A549 (cell line): ENCODE measurements around the gene MEF2B. TPM values are rescaled to one million over a fixed set of nuclear protein-coding genes. Genes with fewer than 3 reads are reported as not detected.

Experiments
- ATAC-seq, 2 experiments: fragments of 200-7000 bp in 1 of 2; fragments of >200 bp in 1 of 2; cut with Nextera tagmentation in 1 of 2; cut with Tn5 transposase in 1 of 2; 3 replicates each; pipeline versions ENCODE4 v1.8.0 to v1.9.1; 2018 to 2020; ENCODE audit warnings: mild to moderate bottlenecking in 1 of 2, moderate library complexity in 1 of 2
- CTCF ChIA-PET: fragments of 300-600 bp; sonication (Branson Sonifier 250); formaldehyde crosslinking; extraction: SDS; loops from one replicate; lab custom pipeline; 2021; ENCODE audit warnings: antibody characterized with exemption, inconsistent platforms; lab: Yijun Ruan, JAX
- POLR2A ChIA-PET: fragments of 350-600 bp; formaldehyde crosslinking; extraction: SDS; loops from one replicate; lab custom pipeline; 2021; ENCODE audit warnings: antibody characterized with exemption, inconsistent platforms; lab: Yijun Ruan, JAX
- DNase-seq, 2 experiments: peaks; one replicate each; pipeline versions ENCODE4 v3.0.0 to v3.0.0-alpha.2; 2011 to 2016; ENCODE audit warnings: low read depth in 1 of 2, low spot score in 1 of 2
- FAIRE-seq: peaks from 2 replicates; lab custom pipeline; 2011; peaks lifted over from hg19 to GRCh38; lab: Jason Lieb, UNC
- H3K27ac ChIP-seq, 2 experiments: fragments of >200 bp; sonication (Bioruptor Twin); formaldehyde crosslinking; 3 replicates each; pipeline ENCODE4 v1.5.1; 2016 to 2017
- H3K4me1 ChIP-seq: fragments of >200 bp; sonication (Bioruptor Twin); formaldehyde crosslinking; 3 replicates; pipeline ENCODE4 v1.6.1; 2016
- H3K4me2 ChIP-seq: fragments of >200 bp; sonication (Bioruptor Twin); formaldehyde crosslinking; 3 replicates; pipeline ENCODE4 v1.6.1; 2016
- H3K4me3 ChIP-seq: fragments of >200 bp; sonication (Bioruptor Twin); formaldehyde crosslinking; 3 replicates; pipeline ENCODE4 v1.5.1; 2016
- H3K9me3 ChIP-seq: fragments of >200 bp; sonication (Bioruptor Twin); formaldehyde crosslinking; 3 replicates; pipeline ENCODE4 v1.6.1; 2016
- BHLHE40 ChIP-seq: IDR thresholded peaks from 2 replicates; pipeline ENCODE4 v1.6.1; 2012; ENCODE audit warnings: low read depth, low read length, inconsistent platforms
- CBX8 ChIP-seq: fragments of 200-600 bp; sonication (generic); IDR thresholded peaks from 2 replicates; pipeline ENCODE4 v1.6.1; 2016
- EHF ChIP-seq: fragments of 250-450 bp; sonication (Bioruptor Pico); IDR thresholded peaks from 2 replicates; pipeline ENCODE4 v1.5.0; 2020; ENCODE audit warnings: mild to moderate bottlenecking
- ESRRA ChIP-seq: fragments of 150-350 bp; IDR thresholded peaks from 2 replicates; pipeline ENCODE4 v1.6.1; 2014; ENCODE audit warnings: mild to moderate bottlenecking, low read length, borderline replicate concordance
- FOSL2 ChIP-seq, 2 experiments: fragments of 450-650 bp in 1 of 2; fragments of >200 bp in 1 of 2; sonication (Bioruptor Twin) in 1 of 2; formaldehyde crosslinking; IDR thresholded peaks; 2 replicates each; pipeline versions ENCODE4 v1.5.0 to v1.6.1; 2016 to 2020; ENCODE audit warnings: mild to moderate bottlenecking in 1 of 2, moderate library complexity in 1 of 2
- FOXS1 ChIP-seq: fragments of 250-450 bp; sonication (Bioruptor Pico); IDR thresholded peaks from 2 replicates; pipeline ENCODE4 v1.5.0; 2020; ENCODE audit warnings: mild to moderate bottlenecking, moderate library complexity
- JUN ChIP-seq, 2 experiments: fragments of >200 bp; sonication (Bioruptor Twin); formaldehyde crosslinking; IDR thresholded peaks; 2 replicates in 1 of 2; 3 replicates in 1 of 2; pipeline ENCODE4 v1.6.1; 2016 to 2017
- KDM1A ChIP-seq: fragments of 200-600 bp; sonication (generic); IDR thresholded peaks from 2 replicates; pipeline ENCODE4 v1.6.1; 2016; ENCODE audit warnings: low read depth, mild to moderate bottlenecking
- MAFK ChIP-seq: fragments of 450-650 bp; IDR thresholded peaks from 2 replicates; pipeline ENCODE4 v1.6.1; 2014; ENCODE audit not compliant: partially characterized antibody
- MAZ ChIP-seq: fragments of 150-350 bp; IDR thresholded peaks from 2 replicates; pipeline ENCODE4 v1.6.1; 2014; ENCODE audit warnings: antibody characterized with exemption, low read depth, low read length, borderline replicate concordance
- NFE2L2 ChIP-seq: fragments of 150-350 bp; conservative IDR thresholded peaks from 2 replicates; pipeline ENCODE4 v1.6.1; 2014; ENCODE audit warnings: low read length
- RAD21 ChIP-seq, 2 experiments: fragments of >200 bp in 1 of 2; sonication (Bioruptor Twin) in 1 of 2; formaldehyde crosslinking in 1 of 2; IDR thresholded peaks in 1 of 2; conservative IDR thresholded peaks in 1 of 2; 2 replicates in 1 of 2; 3 replicates in 1 of 2; pipeline ENCODE4 v1.6.1; 2012 to 2018; ENCODE audit warnings: inconsistent platforms in 1 of 2
- SMC3 ChIP-seq: fragments of >200 bp; sonication (Bioruptor Twin); formaldehyde crosslinking; IDR thresholded peaks from 3 replicates; pipeline ENCODE4 v1.6.1; 2018; ENCODE audit warnings: inconsistent platforms
- ZC3H11A ChIP-seq: fragments of 450-650 bp; IDR thresholded peaks from 2 replicates; pipeline ENCODE4 v1.6.1; 2014; ENCODE audit warnings: antibody characterized with exemption, mild to moderate bottlenecking
- ZSCAN20 ChIP-seq: fragments of 250-450 bp; sonication (Bioruptor Pico); IDR thresholded peaks from 2 replicates; pipeline ENCODE4 v1.8.0; 2022; ENCODE audit warnings: mild to moderate bottlenecking, moderate library complexity
- WGBS: methylation state at CpG from one replicate; pipeline ENCODE4 v1.1.6; 2017; ENCODE audit errors: missing lambda C conversion rate; 5-methylcytosine and 5-hydroxymethylcytosine counted together
- polyA plus RNA-seq, 4 experiments: library from polyadenylated mRNA; depleted of rRNA in 3 of 4; stranded (reverse); fragments of >200 nt; fragmentation: RNase III in 1 of 4; extraction: RNeasy Plus Mini Kit Qiagen cat#74134 plus additional on column Dnase treatment in 1 of 4; gene quantifications; 2 replicates in 3 of 4; 3 replicates in 1 of 4; pipeline ENCODE4 v1.2.3, GENCODE V29; 2011 to 2017
- TF ChIP-seq, protein P1 (sequence below): IDR thresholded peaks from 2 replicates; pipeline ENCODE4 v1.6.1; 2012
- TF ChIP-seq, protein P2 (sequence below): fragments of >200 bp; sonication (Bioruptor Twin); formaldehyde crosslinking; IDR thresholded peaks from 3 replicates; pipeline ENCODE4 v1.5.1; 2016
- TF ChIP-seq, protein P3 (sequence below): fragments of 200-600 bp; sonication (generic); IDR thresholded peaks from 2 replicates; pipeline ENCODE4 v1.6.1; 2016; ENCODE audit warnings: antibody characterized with exemption, mild to moderate bottlenecking, moderate library complexity
- TF ChIP-seq, protein P4 (sequence below): fragments of >200 bp; sonication (Bioruptor Twin); formaldehyde crosslinking; IDR thresholded peaks from 3 replicates; pipeline ENCODE4 v1.6.1; 2016

The MEF2B gene
- polyA plus RNA-seq, 2 of the 4 experiments (the other 2 are of a cell fraction) = 0.10 to 0.13 TPM

DNA sequence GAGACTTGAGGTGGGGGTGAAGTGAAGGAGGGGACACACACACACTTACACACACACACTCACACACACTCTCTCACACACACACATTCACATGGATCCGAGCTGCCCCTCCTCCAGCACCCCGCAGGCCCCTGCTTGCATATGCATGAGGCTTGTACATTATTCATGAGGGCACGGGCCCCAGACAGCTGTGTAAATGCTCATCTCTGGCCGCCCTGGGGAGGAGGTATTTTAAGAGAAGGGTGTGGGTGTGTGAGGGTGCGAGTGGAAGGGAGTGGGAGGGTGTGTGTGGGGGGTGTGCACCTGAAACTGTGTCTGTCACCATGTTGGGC, 44.1 kb upstream of the MEF2B start:
- POLR2A ChIA-PET = no interaction called here
- CTCF ChIA-PET = interaction anchor here (3.3 kb wide), 1 partner anchor 11 kb away, joined by 13 read pairs; no protein-coding TSS in a partner anchor

GRCh38 chr19:19213426-19214158, 43.5 kb upstream of the MEF2B start:
- ATAC-seq (peak in 1 of 2 experiments; percentile 6; a peak in 1 of 6 replicates), FAIRE-seq (no peak), DNase-seq (no peak)
- Histone ChIP-seq H3K4me2 (no peak overlapping the region), H3K27ac (no peak overlapping the region), H3K9me3 (no peaks in the 10 kb centered on the region), H3K4me3 (no peak overlapping the region)
- WGBS = 13% methylated on average over 8 of the region's 21 CpGs
- TF ChIP-seq NFE2L2 (no peak), BHLHE40 (no peak), KDM1A (no peak), MAZ (no peak), ESRRA (no peak), ZSCAN20 (CRISPR knock-in tag) (no peak)
- TF ChIP-seq, protein P1, sequence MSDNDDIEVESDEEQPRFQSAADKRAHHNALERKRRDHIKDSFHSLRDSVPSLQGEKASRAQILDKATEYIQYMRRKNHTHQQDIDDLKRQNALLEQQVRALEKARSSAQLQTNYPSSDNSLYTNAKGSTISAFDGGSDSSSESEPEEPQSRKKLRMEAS = no peak
- TF ChIP-seq, all 56 proteins: peak for 0
- POLR2A ChIA-PET = no interaction called here
- CTCF ChIA-PET = interaction anchor here (0.5 to 3.3 kb wide), 3 partner anchors 12 to 55 kb away, joined by 3 to 13 read pairs (median 4); no protein-coding TSS in a partner anchor
- H3K4me1 ChIP-seq = no peaks in the 10 kb centered on the region

More for the DNA sequence above, 44.1 kb upstream of the MEF2B start:
- Histone ChIP-seq H3K4me3 (no peak overlapping the region), H3K4me2 (no peak overlapping the region), H3K27ac (no peak overlapping the region), H3K4me1 (no peaks in the 10 kb centered on the region), H3K9me3 (no peaks in the 10 kb centered on the region)
- ATAC-seq (peak; percentile 37 to 40; a peak in 3 of 6 replicates), FAIRE-seq (no peak), DNase-seq (no peak)
- TF ChIP-seq, protein P2, sequence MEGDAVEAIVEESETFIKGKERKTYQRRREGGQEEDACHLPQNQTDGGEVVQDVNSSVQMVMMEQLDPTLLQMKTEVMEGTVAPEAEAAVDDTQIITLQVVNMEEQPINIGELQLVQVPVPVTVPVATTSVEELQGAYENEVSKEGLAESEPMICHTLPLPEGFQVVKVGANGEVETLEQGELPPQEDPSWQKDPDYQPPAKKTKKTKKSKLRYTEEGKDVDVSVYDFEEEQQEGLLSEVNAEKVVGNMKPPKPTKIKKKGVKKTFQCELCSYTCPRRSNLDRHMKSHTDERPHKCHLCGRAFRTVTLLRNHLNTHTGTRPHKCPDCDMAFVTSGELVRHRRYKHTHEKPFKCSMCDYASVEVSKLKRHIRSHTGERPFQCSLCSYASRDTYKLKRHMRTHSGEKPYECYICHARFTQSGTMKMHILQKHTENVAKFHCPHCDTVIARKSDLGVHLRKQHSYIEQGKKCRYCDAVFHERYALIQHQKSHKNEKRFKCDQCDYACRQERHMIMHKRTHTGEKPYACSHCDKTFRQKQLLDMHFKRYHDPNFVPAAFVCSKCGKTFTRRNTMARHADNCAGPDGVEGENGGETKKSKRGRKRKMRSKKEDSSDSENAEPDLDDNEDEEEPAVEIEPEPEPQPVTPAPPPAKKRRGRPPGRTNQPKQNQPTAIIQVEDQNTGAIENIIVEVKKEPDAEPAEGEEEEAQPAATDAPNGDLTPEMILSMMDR = no peak
- TF ChIP-seq, protein P3, sequence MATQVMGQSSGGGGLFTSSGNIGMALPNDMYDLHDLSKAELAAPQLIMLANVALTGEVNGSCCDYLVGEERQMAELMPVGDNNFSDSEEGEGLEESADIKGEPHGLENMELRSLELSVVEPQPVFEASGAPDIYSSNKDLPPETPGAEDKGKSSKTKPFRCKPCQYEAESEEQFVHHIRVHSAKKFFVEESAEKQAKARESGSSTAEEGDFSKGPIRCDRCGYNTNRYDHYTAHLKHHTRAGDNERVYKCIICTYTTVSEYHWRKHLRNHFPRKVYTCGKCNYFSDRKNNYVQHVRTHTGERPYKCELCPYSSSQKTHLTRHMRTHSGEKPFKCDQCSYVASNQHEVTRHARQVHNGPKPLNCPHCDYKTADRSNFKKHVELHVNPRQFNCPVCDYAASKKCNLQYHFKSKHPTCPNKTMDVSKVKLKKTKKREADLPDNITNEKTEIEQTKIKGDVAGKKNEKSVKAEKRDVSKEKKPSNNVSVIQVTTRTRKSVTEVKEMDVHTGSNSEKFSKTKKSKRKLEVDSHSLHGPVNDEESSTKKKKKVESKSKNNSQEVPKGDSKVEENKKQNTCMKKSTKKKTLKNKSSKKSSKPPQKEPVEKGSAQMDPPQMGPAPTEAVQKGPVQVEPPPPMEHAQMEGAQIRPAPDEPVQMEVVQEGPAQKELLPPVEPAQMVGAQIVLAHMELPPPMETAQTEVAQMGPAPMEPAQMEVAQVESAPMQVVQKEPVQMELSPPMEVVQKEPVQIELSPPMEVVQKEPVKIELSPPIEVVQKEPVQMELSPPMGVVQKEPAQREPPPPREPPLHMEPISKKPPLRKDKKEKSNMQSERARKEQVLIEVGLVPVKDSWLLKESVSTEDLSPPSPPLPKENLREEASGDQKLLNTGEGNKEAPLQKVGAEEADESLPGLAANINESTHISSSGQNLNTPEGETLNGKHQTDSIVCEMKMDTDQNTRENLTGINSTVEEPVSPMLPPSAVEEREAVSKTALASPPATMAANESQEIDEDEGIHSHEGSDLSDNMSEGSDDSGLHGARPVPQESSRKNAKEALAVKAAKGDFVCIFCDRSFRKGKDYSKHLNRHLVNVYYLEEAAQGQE = no peak
- TF ChIP-seq FOXS1 (CRISPR knock-in tag) = no peak
- TF ChIP-seq ESRRA = no peak
- no peak for TF ChIP-seq SMC3
- TF ChIP-seq, protein P1 = no peak
- TF ChIP-seq RAD21 (conservative IDR thresholded peaks at IDR 0.05 in 1 of 2, IDR thresholded peaks at IDR 0.05 in 1 of 2) = no peak
- no peak for TF ChIP-seq MAFK
- no peak for TF ChIP-seq CBX8
- TF ChIP-seq, protein P4, sequence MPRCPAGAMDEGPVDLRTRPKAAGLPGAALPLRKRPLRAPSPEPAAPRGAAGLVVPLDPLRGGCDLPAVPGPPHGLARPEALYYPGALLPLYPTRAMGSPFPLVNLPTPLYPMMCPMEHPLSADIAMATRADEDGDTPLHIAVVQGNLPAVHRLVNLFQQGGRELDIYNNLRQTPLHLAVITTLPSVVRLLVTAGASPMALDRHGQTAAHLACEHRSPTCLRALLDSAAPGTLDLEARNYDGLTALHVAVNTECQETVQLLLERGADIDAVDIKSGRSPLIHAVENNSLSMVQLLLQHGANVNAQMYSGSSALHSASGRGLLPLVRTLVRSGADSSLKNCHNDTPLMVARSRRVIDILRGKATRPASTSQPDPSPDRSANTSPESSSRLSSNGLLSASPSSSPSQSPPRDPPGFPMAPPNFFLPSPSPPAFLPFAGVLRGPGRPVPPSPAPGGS = no peak
- no peak for TF ChIP-seq ZSCAN20 (CRISPR knock-in tag)
- TF ChIP-seq JUN (IDR thresholded peaks at IDR 0.05) = no peak
- TF ChIP-seq EHF = no peak
- TF ChIP-seq FOSL2 (IDR thresholded peaks at IDR 0.05) = no peak
- no peak for TF ChIP-seq FOSL2 (CRISPR knock-in tag; IDR thresholded peaks at IDR 0.05)
- no peak for TF ChIP-seq ZC3H11A
- 0% methylated on average over 3 of the region's 5 CpGs for WGBS
